Measurements from ENCODE around the gene ZNF207.

ZNF207 gene

DNA sequence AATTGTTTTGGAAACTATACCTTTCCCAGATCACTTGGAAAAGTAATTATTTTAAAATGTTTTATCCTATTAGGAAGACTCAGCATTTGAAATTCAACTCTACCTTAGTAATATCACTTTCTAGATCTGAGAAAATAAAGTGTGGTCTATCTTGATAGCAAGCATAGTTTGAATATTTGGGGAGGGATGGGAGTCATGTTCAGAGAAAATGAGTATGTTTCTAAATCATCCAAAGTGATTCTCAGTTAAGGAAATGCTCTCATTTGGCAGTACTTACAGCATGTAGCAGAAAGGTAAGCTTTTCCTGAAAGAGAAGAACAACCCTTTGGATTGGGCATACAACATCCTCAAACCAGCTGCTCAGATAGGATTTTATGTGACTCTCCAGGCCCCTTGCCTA is 14.9 kb upstream of the ZNF207 start:
- no peaks in the 10 kb centered on the region for H3K9me3 ChIP-seq (ENCODE audit: control insufficient read depth, insufficient read depth, low read depth, low read length)
- H3K27ac ChIP-seq (ENCODE audit: extremely low read depth, low read depth, low read length): no peak overlapping the region
- no peak for TF ChIP-seq KLF8 (tag by site-specific recombination; IDR thresholded peaks at IDR 0.05)
- TF ChIP-seq, protein P1, sequence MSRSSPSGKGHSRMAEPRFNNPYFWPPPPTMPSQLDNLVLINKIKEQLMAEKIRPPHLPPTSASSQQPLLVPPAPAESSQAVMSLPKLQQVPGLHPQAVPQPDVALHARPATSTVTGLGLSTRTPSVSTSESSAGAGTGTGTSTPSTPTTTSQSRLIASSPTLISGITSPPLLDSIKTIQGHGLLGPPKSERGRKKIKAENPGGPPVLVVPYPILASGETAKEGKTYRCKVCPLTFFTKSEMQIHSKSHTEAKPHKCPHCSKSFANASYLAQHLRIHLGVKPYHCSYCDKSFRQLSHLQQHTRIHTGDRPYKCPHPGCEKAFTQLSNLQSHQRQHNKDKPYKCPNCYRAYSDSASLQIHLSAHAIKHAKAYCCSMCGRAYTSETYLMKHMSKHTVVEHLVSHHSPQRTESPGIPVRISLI (tag by site-specific recombination; IDR thresholded peaks at IDR 0.05): no peak
- no peak for TF ChIP-seq ZNF292 (tag by site-specific recombination; IDR thresholded peaks at IDR 0.05; ENCODE audit: borderline replicate concordance, low read depth)
- no peak for TF ChIP-seq ZNF670 (tag by site-specific recombination; IDR thresholded peaks at IDR 0.05; ENCODE audit: low read depth)
- TF ChIP-seq ZNF426 (tag by site-specific recombination; IDR thresholded peaks at IDR 0.05): no peak
- no peak for TF ChIP-seq ZNF146 (tag by site-specific recombination; IDR thresholded peaks at IDR 0.05)
- no peak for TF ChIP-seq ZNF843 (tag by site-specific recombination; IDR thresholded peaks at IDR 0.05)
- TF ChIP-seq, protein P2, sequence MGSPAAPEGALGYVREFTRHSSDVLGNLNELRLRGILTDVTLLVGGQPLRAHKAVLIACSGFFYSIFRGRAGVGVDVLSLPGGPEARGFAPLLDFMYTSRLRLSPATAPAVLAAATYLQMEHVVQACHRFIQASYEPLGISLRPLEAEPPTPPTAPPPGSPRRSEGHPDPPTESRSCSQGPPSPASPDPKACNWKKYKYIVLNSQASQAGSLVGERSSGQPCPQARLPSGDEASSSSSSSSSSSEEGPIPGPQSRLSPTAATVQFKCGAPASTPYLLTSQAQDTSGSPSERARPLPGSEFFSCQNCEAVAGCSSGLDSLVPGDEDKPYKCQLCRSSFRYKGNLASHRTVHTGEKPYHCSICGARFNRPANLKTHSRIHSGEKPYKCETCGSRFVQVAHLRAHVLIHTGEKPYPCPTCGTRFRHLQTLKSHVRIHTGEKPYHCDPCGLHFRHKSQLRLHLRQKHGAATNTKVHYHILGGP (tag by site-specific recombination; IDR thresholded peaks at IDR 0.05): no peak
- no peak for TF ChIP-seq ZNF555 (tag by site-specific recombination; conservative IDR thresholded peaks at IDR 0.05)
- no peak for TF ChIP-seq REPIN1 (tag by site-specific recombination; IDR thresholded peaks at IDR 0.05; ENCODE audit: low read depth)
- TF ChIP-seq ZNF558 (tag by site-specific recombination; IDR thresholded peaks at IDR 0.05): no peak
- no peak for TF ChIP-seq KLF16 (tag by site-specific recombination; IDR thresholded peaks at IDR 0.05)
- TF ChIP-seq ZNF266 (tag by site-specific recombination; IDR thresholded peaks at IDR 0.05; ENCODE audit: low read depth): no peak
- TF ChIP-seq PRDM1 (tag by site-specific recombination; IDR thresholded peaks at IDR 0.05): no peak
- no peak for TF ChIP-seq ZNF776 (tag by site-specific recombination; IDR thresholded peaks at IDR 0.05; ENCODE audit: borderline replicate concordance)
- POLR2A ChIA-PET: no interaction called here
- peaks cover 72 to 80% of the 10 kb centered on the region in 2 experiments for H3K36me3 ChIP-seq (ENCODE audit: control insufficient read depth in 2 of 2, insufficient read depth in 1 of 2, low read length in 2 of 2)
- no peaks in the 10 kb centered on the region for H3K4me1 ChIP-seq (ENCODE audit: control insufficient read depth, insufficient read depth, low read length)
- CTCF ChIA-PET: no interaction called here
- H3K4me3 ChIP-seq (ENCODE audit: low read depth, low read length): no peak overlapping the region

DNA sequence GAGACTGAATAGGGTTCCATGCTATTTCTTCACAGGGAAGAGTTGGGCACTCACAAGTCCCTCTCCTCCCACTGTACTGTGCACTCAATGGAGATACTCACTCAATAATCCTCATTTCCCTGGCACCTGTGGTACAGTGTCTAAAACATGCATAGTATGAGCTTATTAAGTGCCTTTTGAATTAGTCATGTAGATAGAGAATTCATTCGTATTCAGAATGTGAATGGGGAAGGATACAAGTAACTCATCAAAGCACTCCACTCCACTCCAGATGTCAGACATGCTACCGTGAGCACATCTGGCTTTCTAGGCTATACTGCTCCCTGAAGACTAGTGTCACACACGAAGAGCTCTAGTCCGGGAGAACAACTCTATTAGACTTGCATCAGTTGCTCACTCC is 14.3 kb upstream of the ZNF207 start:
- Histone ChIP-seq H3K4me1 (ENCODE audit: control insufficient read depth, insufficient read depth, low read length) (no peaks in the 10 kb centered on the region), H3K36me3 (ENCODE audit: control insufficient read depth in 2 of 2, insufficient read depth in 1 of 2, low read length in 2 of 2) (peaks cover 76 to 81% of the 10 kb centered on the region in 2 experiments), H3K9me3 (ENCODE audit: control insufficient read depth, insufficient read depth, low read depth, low read length) (no peaks in the 10 kb centered on the region), H3K27ac (ENCODE audit: extremely low read depth, low read depth, low read length) (no peak overlapping the region), H3K4me3 (ENCODE audit: low read depth, low read length) (no peak overlapping the region)
- POLR2A ChIA-PET: no interaction called here
- TF ChIP-seq ZNF785 (tag by site-specific recombination; IDR thresholded peaks at IDR 0.05): no peak
- TF ChIP-seq ZNF658 (tag by site-specific recombination; IDR thresholded peaks at IDR 0.05): no peak
- TF ChIP-seq ZNF548 (tag by site-specific recombination; IDR thresholded peaks at IDR 0.05): no peak
- TF ChIP-seq ZNF677 (tag by site-specific recombination; IDR thresholded peaks at IDR 0.05): no peak
- CTCF ChIA-PET: no interaction called here

DNA sequence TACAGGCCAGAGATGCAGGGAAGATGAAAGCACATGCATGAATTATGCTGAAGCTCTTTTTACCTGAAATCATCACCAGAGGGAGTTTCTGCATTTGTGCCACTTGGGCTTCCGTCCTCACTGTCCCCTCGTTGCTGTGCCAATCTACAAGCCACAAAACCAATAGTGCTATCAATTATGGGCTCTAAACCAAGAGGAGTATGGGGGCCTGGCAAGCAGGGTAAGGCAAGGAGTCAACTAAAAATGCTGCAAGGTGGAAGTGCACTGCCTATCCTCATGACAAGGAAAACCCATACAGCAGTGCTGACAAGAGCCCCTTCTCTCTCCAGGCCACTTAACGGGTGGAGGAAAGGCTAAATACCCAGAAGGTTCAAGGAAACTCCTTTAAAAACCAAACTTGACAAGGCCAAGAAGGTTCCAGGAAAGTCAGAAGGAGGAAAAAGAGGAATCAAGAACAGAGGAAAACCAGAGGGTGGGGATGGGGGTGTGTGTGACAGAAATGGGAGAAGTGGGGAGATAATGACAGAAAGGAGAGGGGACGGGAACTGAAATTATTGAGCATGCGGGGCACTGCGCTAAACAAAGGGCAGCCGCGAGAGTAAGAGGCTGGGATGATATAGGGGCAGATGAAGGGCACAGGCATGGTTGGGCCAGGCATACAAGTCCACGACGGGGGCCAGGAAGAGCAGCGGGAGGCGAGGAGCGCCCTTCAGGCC is 8.7 kb upstream of the ZNF207 start:
- H3K4me3 ChIP-seq (ENCODE audit: low read depth, low read length): peak overlapping the region; percentile 64
- ChIA-PET CTCF (interaction anchor here (0.9 kb wide), 1 partner anchor 25 kb away, joined by 4 read pairs; no protein-coding TSS in a partner anchor), POLR2A (interaction anchor here (1.0 to 1.4 kb wide), 2 partner anchors 9 to 10 kb away, joined by 4 to 5 read pairs; no protein-coding TSS in a partner anchor)
- H3K4me1 ChIP-seq (ENCODE audit: control insufficient read depth, insufficient read depth, low read length): peaks cover 10% of the 10 kb centered on the region
- peaks cover 38 to 41% of the 10 kb centered on the region in 2 experiments for H3K36me3 ChIP-seq (ENCODE audit: control insufficient read depth in 2 of 2, insufficient read depth in 1 of 2, low read length in 2 of 2)
- H3K27ac ChIP-seq (ENCODE audit: extremely low read depth, low read depth, low read length): peak overlapping the region; percentile 91
- H3K9me3 ChIP-seq (ENCODE audit: control insufficient read depth, insufficient read depth, low read depth, low read length): no peaks in the 10 kb centered on the region
- TF ChIP-seq ZNF596 (tag by site-specific recombination; IDR thresholded peaks at IDR 0.05): no peak
- TF ChIP-seq GFI1B (tag by site-specific recombination; IDR thresholded peaks at IDR 0.05): no peak
- no peak for TF ChIP-seq ZNF354C (tag by site-specific recombination; IDR thresholded peaks at IDR 0.05; ENCODE audit: borderline replicate concordance, low read depth)
- no peak for TF ChIP-seq ZNF670 (tag by site-specific recombination; IDR thresholded peaks at IDR 0.05; ENCODE audit: low read depth)
- TF ChIP-seq, protein P3, sequence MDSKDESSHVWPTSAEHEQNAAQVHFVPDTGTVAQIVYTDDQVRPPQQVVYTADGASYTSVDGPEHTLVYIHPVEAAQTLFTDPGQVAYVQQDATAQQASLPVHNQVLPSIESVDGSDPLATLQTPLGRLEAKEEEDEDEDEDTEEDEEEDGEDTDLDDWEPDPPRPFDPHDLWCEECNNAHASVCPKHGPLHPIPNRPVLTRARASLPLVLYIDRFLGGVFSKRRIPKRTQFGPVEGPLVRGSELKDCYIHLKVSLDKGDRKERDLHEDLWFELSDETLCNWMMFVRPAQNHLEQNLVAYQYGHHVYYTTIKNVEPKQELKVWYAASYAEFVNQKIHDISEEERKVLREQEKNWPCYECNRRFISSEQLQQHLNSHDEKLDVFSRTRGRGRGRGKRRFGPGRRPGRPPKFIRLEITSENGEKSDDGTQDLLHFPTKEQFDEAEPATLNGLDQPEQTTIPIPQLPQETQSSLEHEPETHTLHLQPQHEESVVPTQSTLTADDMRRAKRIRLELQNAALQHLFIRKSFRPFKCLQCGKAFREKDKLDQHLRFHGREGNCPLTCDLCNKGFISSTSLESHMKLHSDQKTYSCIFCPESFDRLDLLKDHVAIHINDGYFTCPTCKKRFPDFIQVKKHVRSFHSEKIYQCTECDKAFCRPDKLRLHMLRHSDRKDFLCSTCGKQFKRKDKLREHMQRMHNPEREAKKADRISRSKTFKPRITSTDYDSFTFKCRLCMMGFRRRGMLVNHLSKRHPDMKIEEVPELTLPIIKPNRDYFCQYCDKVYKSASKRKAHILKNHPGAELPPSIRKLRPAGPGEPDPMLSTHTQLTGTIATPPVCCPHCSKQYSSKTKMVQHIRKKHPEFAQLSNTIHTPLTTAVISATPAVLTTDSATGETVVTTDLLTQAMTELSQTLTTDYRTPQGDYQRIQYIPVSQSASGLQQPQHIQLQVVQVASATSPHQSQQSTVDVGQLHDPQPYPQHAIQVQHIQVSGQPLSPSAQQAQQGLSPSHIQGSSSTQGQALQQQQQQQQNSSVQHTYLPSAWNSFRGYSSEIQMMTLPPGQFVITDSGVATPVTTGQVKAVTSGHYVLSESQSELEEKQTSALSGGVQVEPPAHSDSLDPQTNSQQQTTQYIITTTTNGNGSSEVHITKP (tag by site-specific recombination; IDR thresholded peaks at IDR 0.05): 0 out of 2 replicates have a peak, but pooled peaks have one; percentile 1
- no peak for TF ChIP-seq SP7 (tag by site-specific recombination; IDR thresholded peaks at IDR 0.05)
- TF ChIP-seq ZNF585B (tag by site-specific recombination; IDR thresholded peaks at IDR 0.05): no peak
- no peak for TF ChIP-seq ZNF155 (tag by site-specific recombination; IDR thresholded peaks at IDR 0.05)
- TF ChIP-seq ZNF146 (tag by site-specific recombination; IDR thresholded peaks at IDR 0.05): no peak
- peak; percentile 65 for TF ChIP-seq ZNF335 (tag by site-specific recombination; conservative IDR thresholded peaks at IDR 0.05)
